ENCODE data around the gene MEG3.
"Not testable (repeated sequence)": the region's sequence is repeated elsewhere in the genome, so short reads cannot be mapped to it uniquely, and the experiment has no call there.

The MEG3 gene

GRCh38 chr14:100789460-100790417, 36.2 kb upstream of the MEG3 start:
- no peak for DNase-seq (ENCODE audit: low spot score)

- DNase-seq (ENCODE audit: low spot score) = no peak
These were observed 35.2 kb upstream of the MEG3 start for GRCh38 chr14:100790502-100791347.

- DNase-seq (ENCODE audit: low spot score) = no peak
These were observed 34.6 kb upstream of the MEG3 start for GRCh38 chr14:100791348-100791735.

- DNase-seq (ENCODE audit: low spot score) = no peak
These were observed 33.9 kb upstream of the MEG3 start for GRCh38 chr14:100791995-100792394.

- DNase-seq (ENCODE audit: low spot score) = no peak
These were observed 29.0 kb upstream of the MEG3 start for GRCh38 chr14:100796946-100797345.

GRCh38 chr14:100800041-100800440, 25.9 kb upstream of the MEG3 start:
- no peak for DNase-seq (ENCODE audit: low spot score)

GRCh38 chr14:100801433-100801832, 24.5 kb upstream of the MEG3 start:
- not testable (repeated sequence) for DNase-seq (ENCODE audit: low spot score)

GRCh38 chr14:100802179-100802578, 23.7 kb upstream of the MEG3 start:
- no peak for DNase-seq (ENCODE audit: low spot score)

GRCh38 chr14:100802766-100803165, 23.2 kb upstream of the MEG3 start:
- DNase-seq (ENCODE audit: low spot score) = no peak

- no peak for DNase-seq (ENCODE audit: low spot score)
These were observed 22.7 kb upstream of the MEG3 start for GRCh38 chr14:100803226-100803625.

GRCh38 chr14:100803676-100804075, 22.2 kb upstream of the MEG3 start:
- no peak for DNase-seq (ENCODE audit: low spot score)

- no peak for DNase-seq (ENCODE audit: low spot score)
These were observed 21.8 kb upstream of the MEG3 start for GRCh38 chr14:100804138-100804537.

- no peak for DNase-seq (ENCODE audit: low spot score)
These were observed 21.2 kb upstream of the MEG3 start for GRCh38 chr14:100804558-100805309.

GRCh38 chr14:100806386-100806785, 19.5 kb upstream of the MEG3 start:
- DNase-seq (ENCODE audit: low spot score) = no peak

GRCh38 chr14:100807496-100807895, 18.4 kb upstream of the MEG3 start:
- no peak for DNase-seq (ENCODE audit: low spot score)

- DNase-seq (ENCODE audit: low spot score) = no peak
These were observed 17.8 kb upstream of the MEG3 start for GRCh38 chr14:100807979-100808734.

GRCh38 chr14:100810435-100810834, 15.5 kb upstream of the MEG3 start:
- no peak for DNase-seq (ENCODE audit: low spot score)

GRCh38 chr14:100810861-100811461, 15.0 kb upstream of the MEG3 start:
- no peak for DNase-seq (ENCODE audit: low spot score)

- DNase-seq (ENCODE audit: low spot score) = no peak
These were observed 12.6 kb upstream of the MEG3 start for GRCh38 chr14:100813291-100813690.

GRCh38 chr14:100815478-100816285, 10.2 kb upstream of the MEG3 start:
- no peak for DNase-seq (ENCODE audit: low spot score)
